Trophoblast cell (in vitro differentiated cells and primary cell): ENCODE data around the gene GMPPA.

Source experiments
- DNase-seq, 2 donors: peaks; one replicate each; pipeline ENCODE4 v3.0.0-alpha.2; 2016
- H2AFZ ChIP-seq: 2 replicates; pipeline ENCODE4 v1.6.1; 2013; ENCODE audit warnings: low read length, moderate library complexity, mild to moderate bottlenecking; ENCODE audit not compliant: insufficient read depth, poor library complexity
- H2AK5ac ChIP-seq: 2 replicates; pipeline ENCODE4 v1.6.1; 2013; ENCODE audit warnings: mild to moderate bottlenecking, low read length
- H2BK120ac ChIP-seq: 2 replicates; pipeline ENCODE4 v1.6.1; 2013; ENCODE audit warnings: low read length, mild to moderate bottlenecking, moderate library complexity; ENCODE audit not compliant: insufficient read depth, poor library complexity
- H2BK12ac ChIP-seq: 2 replicates; pipeline ENCODE4 v1.6.1; 2013; ENCODE audit warnings: mild to moderate bottlenecking, low read length, moderate library complexity
- H2BK5ac ChIP-seq: 2 replicates; pipeline ENCODE4 v1.6.1; 2013; ENCODE audit warnings: low read length, low read depth, moderate library complexity, mild to moderate bottlenecking; ENCODE audit not compliant: poor library complexity
- H3K14ac ChIP-seq: 2 replicates; pipeline ENCODE4 v1.6.1; 2013; ENCODE audit warnings: mild to moderate bottlenecking, low read length
- H3K18ac ChIP-seq: 2 replicates; pipeline ENCODE4 v1.6.1; 2013; ENCODE audit warnings: mild to moderate bottlenecking, low read length
- H3K23ac ChIP-seq: 2 replicates; pipeline ENCODE4 v1.6.1; 2013; ENCODE audit warnings: low read length
- H3K27ac ChIP-seq: 2 replicates; pipeline ENCODE4 v1.5.1; 2013; ENCODE audit warnings: low read depth, mild to moderate bottlenecking, inconsistent platforms, low read length, moderate library complexity
- H3K27me3 ChIP-seq: 2 replicates; pipeline ENCODE4 v1.6.1; 2013; ENCODE audit warnings: inconsistent platforms, mild to moderate bottlenecking, low read length, moderate library complexity; ENCODE audit not compliant: insufficient read depth
- H3K36me3 ChIP-seq, 2 experiments: 1 replicate in 1 of 2; 2 replicates in 1 of 2; pipeline ENCODE4 v1.6.1; 2013; ENCODE audit warnings: low read length in 2 of 2, mild to moderate bottlenecking in 2 of 2, moderate library complexity in 1 of 2; ENCODE audit not compliant: insufficient read depth in 2 of 2, control insufficient read depth in 1 of 2
- H3K4ac ChIP-seq: 2 replicates; pipeline ENCODE4 v1.6.1; 2013; ENCODE audit warnings: low read depth, mild to moderate bottlenecking, low read length, moderate library complexity
- H3K4me1 ChIP-seq, 2 experiments: 1 replicate in 1 of 2; 2 replicates in 1 of 2; pipeline ENCODE4 v1.6.1; 2013; ENCODE audit warnings: low read length in 2 of 2, mild to moderate bottlenecking in 2 of 2, moderate library complexity in 1 of 2; ENCODE audit not compliant: insufficient read depth in 2 of 2, control insufficient read depth in 1 of 2
- H3K4me2 ChIP-seq: 2 replicates; pipeline ENCODE4 v1.6.1; 2013; ENCODE audit warnings: inconsistent platforms, mild to moderate bottlenecking, low read length, moderate library complexity
- H3K4me3 ChIP-seq: 2 replicates; pipeline ENCODE4 v1.5.1; 2013; ENCODE audit warnings: mild to moderate bottlenecking, low read depth, low read length, inconsistent platforms
- H3K79me1 ChIP-seq: one replicate; pipeline ENCODE4 v1.6.1; 2013; ENCODE audit warnings: low read length
- H3K79me2 ChIP-seq: 2 replicates; pipeline ENCODE4 v1.6.1; 2013; ENCODE audit warnings: low read length, mild to moderate bottlenecking; ENCODE audit not compliant: control insufficient read depth, insufficient read depth, poor library complexity
- H3K9ac ChIP-seq: 2 replicates; pipeline ENCODE4 v1.6.1; 2013; ENCODE audit warnings: mild to moderate bottlenecking, low read length
- H3K9me3 ChIP-seq: 2 replicates; pipeline ENCODE4 v1.6.1; 2013; ENCODE audit warnings: low read depth, mild to moderate bottlenecking, control low read depth, inconsistent platforms, low read length; ENCODE audit not compliant: insufficient read depth
- H4K12ac ChIP-seq: 2 replicates; pipeline ENCODE4 v1.6.1; 2013; ENCODE audit warnings: low read depth, mild to moderate bottlenecking, low read length, moderate library complexity
- H4K8ac ChIP-seq: 2 replicates; pipeline ENCODE4 v1.6.1; 2013; ENCODE audit warnings: low read depth, mild to moderate bottlenecking, low read length, moderate library complexity
- H4K91ac ChIP-seq: one replicate; pipeline ENCODE4 v1.6.1; 2013; ENCODE audit warnings: low read depth, mild to moderate bottlenecking, low read length, moderate library complexity
- WGBS: extraction: QIAGEN DNeasy Blood & Tissue Kit; methylation state at CpG from one replicate; pipeline ENCODE4 v1.1.7; 2013; ENCODE audit warnings: missing lambda C conversion rate; ENCODE audit not compliant: insufficient read length, insufficient coverage; ENCODE audit errors: extremely low coverage; 5-methylcytosine and 5-hydroxymethylcytosine counted together

The GMPPA gene

DNA sequence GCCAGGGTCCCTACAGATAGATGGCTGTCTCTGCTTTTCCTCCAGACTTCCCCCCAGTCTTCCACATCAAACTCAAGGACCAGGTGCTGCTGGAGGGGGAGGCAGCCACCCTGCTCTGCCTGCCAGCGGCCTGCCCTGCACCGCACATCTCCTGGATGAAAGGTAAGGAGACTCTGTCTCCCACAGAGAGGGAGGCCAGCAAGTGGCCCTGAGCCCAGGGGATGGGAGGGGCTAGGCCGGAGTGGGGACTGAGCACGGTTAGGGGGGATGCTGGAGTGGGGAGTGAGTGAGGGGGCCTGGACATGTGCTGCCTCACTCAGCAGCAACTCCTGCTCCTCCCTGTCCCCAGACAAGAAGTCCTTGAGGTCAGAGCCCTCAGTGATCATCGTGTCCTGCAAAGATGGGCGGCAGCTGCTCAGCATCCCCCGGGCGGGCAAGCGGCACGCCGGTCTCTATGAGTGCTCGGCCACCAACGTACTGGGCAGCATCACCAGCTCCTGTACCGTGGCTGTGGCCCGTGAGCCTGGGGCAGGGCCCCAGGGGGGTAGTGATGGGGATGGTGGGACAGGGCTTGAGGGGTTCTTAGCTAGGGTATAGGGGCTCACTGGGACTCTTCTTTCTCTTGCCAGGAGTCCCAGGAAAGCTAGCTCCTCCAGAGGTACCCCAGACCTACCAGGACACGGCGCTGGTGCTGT is 10.4 kb upstream of the GMPPA start:
- Histone ChIP-seq H4K91ac (no peak overlapping the region), H3K27me3 (peaks cover 27% of the 10 kb centered on the region), H3K4me3 (no peak overlapping the region), H2BK120ac (no peak overlapping the region), H3K27ac (no peak overlapping the region), H2AFZ (no peak overlapping the region), H3K36me3 (no peaks in the 10 kb centered on the region), H3K4ac (no peak overlapping the region), H3K23ac (no peak overlapping the region), H3K14ac (no peak overlapping the region), H3K79me1 (no peaks in the 10 kb centered on the region), H4K8ac (no peak overlapping the region), H3K9ac (no peak overlapping the region), H2BK12ac (no peak overlapping the region), H2AK5ac (no peak overlapping the region), H3K4me1 (peaks cover 4 to 7% of the 10 kb centered on the region in 2 experiments), H2BK5ac (no peak overlapping the region), H4K12ac (no peak overlapping the region), H3K9me3 (no peaks in the 10 kb centered on the region), H3K79me2 (no peaks in the 10 kb centered on the region), H3K4me2 (no peak overlapping the region), H3K18ac (no peak overlapping the region)
- whole genome bisulfite sequencing: no CpG with 5 or more reads among the region's 17 CpGs
- DNase-seq: no peak

DNA sequence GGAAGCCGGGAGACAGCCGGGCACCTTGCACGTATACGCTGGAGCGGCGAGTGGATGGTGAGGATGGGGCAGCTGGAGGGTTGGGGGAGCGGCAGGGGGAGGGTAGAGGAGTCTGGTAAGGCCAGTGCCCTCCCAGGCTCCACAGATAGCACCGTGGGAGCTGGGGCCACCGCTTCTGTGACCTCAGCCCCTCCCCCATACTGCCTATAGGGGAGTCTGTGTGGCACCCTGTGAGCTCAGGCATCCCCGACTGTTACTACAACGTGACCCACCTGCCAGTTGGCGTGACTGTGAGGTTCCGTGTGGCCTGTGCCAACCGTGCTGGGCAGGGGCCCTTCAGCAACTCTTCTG is 9.9 kb upstream of the GMPPA start:
- Histone ChIP-seq H4K12ac (no peak overlapping the region), H2AK5ac (no peak overlapping the region)
- WGBS: no CpG with 5 or more reads among the region's 14 CpGs

DNA sequence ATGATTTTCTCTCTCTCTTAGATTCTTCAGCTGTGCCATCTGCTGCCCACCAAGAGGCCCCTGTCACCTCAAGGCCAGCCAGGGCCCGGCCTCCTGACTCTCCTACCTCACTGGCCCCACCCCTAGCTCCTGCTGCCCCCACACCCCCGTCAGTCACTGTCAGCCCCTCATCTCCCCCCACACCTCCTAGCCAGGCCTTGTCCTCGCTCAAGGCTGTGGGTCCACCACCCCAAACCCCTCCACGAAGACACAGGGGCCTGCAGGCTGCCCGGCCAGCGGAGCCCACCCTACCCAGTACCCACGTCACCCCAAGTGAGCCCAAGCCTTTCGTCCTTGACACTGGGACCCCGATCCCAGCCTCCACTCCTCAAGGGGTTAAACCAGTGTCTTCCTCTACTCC is 9.4 kb upstream of the GMPPA start:
- Histone ChIP-seq H3K36me3 (no peaks in the 10 kb centered on the region), H3K79me2 (no peaks in the 10 kb centered on the region), H3K27ac (no peak overlapping the region), H2BK120ac (no peak overlapping the region), H3K4me2 (no peak overlapping the region), H3K79me1 (no peaks in the 10 kb centered on the region), H3K4me3 (no peak overlapping the region), H3K9me3 (no peaks in the 10 kb centered on the region), H4K12ac (no peak overlapping the region), H4K91ac (no peak overlapping the region), H3K4me1 (peaks cover 4 to 7% of the 10 kb centered on the region in 2 experiments), H3K27me3 (peaks cover 17% of the 10 kb centered on the region), H3K4ac (no peak overlapping the region), H4K8ac (no peak overlapping the region), H2AK5ac (no peak overlapping the region), H3K18ac (no peak overlapping the region), H3K9ac (no peak overlapping the region), H2BK12ac (no peak overlapping the region), H3K14ac (no peak overlapping the region), H3K23ac (no peak overlapping the region), H2BK5ac (no peak overlapping the region), H2AFZ (no peak overlapping the region)
- WGBS: no CpG with 5 or more reads among the region's 9 CpGs
- no peak for DNase-seq

More for the DNA sequence above, 9.9 kb upstream of the GMPPA start:
- no peak overlapping the region for H3K18ac ChIP-seq
- no peak overlapping the region for H3K4me3 ChIP-seq
- no peak overlapping the region for H3K4me2 ChIP-seq
- no peak overlapping the region for H3K9ac ChIP-seq
- no peaks in the 10 kb centered on the region for H3K9me3 ChIP-seq
- H3K27me3 ChIP-seq: peaks cover 22% of the 10 kb centered on the region
- H4K91ac ChIP-seq: no peak overlapping the region
- H3K79me1 ChIP-seq: no peaks in the 10 kb centered on the region
- no peaks in the 10 kb centered on the region for H3K79me2 ChIP-seq
- no peak overlapping the region for H2AFZ ChIP-seq
- no peak overlapping the region for H3K23ac ChIP-seq
- no peak overlapping the region for H2BK120ac ChIP-seq
- no peaks in the 10 kb centered on the region for H3K36me3 ChIP-seq
- H3K4ac ChIP-seq: no peak overlapping the region
- H2BK12ac ChIP-seq: no peak overlapping the region
- peaks cover 4 to 7% of the 10 kb centered on the region in 2 experiments for H3K4me1 ChIP-seq
- no peak overlapping the region for H2BK5ac ChIP-seq
- no peak overlapping the region for H3K27ac ChIP-seq
- DNase-seq: no peak
- no peak overlapping the region for H4K8ac ChIP-seq
- no peak overlapping the region for H3K14ac ChIP-seq

DNA sequence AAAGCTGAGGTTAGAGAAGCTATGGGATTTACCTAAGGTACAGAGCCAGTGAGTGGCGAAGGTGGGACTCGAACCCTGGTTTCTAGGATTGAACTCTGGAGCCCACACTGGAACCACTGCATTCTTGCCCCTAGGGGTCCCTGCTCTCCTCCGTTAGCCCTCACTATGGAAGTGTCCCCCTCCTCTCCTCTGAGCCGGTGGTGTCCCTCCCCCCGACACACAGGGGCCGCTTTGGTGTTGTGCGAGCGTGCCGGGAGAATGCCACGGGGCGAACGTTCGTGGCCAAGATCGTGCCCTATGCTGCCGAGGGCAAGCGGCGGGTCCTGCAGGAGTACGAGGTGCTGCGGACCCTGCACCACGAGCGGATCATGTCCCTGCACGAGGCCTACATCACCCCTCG is 8.5 kb upstream of the GMPPA start:
- H3K27me3 ChIP-seq: peaks cover 8% of the 10 kb centered on the region
- peaks cover 0 to 3% of the 10 kb centered on the region in 2 experiments for H3K4me1 ChIP-seq
- H3K79me1 ChIP-seq: no peaks in the 10 kb centered on the region
- H3K4ac ChIP-seq: no peak overlapping the region
- no peak overlapping the region for H2BK12ac ChIP-seq
- no peaks in the 10 kb centered on the region for H3K36me3 ChIP-seq
- no peak for DNase-seq
- H2AK5ac ChIP-seq: no peak overlapping the region
- H2AFZ ChIP-seq: no peak overlapping the region
- no peak overlapping the region for H3K9ac ChIP-seq
- no peak overlapping the region for H4K12ac ChIP-seq
- H3K14ac ChIP-seq: no peak overlapping the region
- no peak overlapping the region for H4K91ac ChIP-seq
- no peak overlapping the region for H3K23ac ChIP-seq
- H2BK5ac ChIP-seq: no peak overlapping the region
- H3K4me2 ChIP-seq: no peak overlapping the region
- no peak overlapping the region for H3K18ac ChIP-seq
- no peak overlapping the region for H3K4me3 ChIP-seq
- no peaks in the 10 kb centered on the region for H3K79me2 ChIP-seq
- no CpG with 5 or more reads among the region's 23 CpGs for WGBS
- H3K27ac ChIP-seq: no peak overlapping the region
- H4K8ac ChIP-seq: no peak overlapping the region
- H3K9me3 ChIP-seq: no peaks in the 10 kb centered on the region
- H2BK120ac ChIP-seq: no peak overlapping the region
